ENCODE results near the gene RFFL. TPM values are rescaled to one million over a fixed set of nuclear protein-coding genes. Genes with fewer than 3 reads are reported as not detected.

RFFL gene
- total RNA-seq, 6 experiments from 2014 or later: 12.0 to 18.5 (median 13.6) TPM

- H3K4me1 Mint-ChIP-seq (ENCODE audit: low read depth): peaks cover 31% of the 10 kb centered on the region
- peak overlapping the region; percentile 65 for H3K27ac Mint-ChIP-seq
- peak overlapping the region; percentile 12 for H3K4me3 Mint-ChIP-seq
- TF ChIP-seq, protein P1, sequence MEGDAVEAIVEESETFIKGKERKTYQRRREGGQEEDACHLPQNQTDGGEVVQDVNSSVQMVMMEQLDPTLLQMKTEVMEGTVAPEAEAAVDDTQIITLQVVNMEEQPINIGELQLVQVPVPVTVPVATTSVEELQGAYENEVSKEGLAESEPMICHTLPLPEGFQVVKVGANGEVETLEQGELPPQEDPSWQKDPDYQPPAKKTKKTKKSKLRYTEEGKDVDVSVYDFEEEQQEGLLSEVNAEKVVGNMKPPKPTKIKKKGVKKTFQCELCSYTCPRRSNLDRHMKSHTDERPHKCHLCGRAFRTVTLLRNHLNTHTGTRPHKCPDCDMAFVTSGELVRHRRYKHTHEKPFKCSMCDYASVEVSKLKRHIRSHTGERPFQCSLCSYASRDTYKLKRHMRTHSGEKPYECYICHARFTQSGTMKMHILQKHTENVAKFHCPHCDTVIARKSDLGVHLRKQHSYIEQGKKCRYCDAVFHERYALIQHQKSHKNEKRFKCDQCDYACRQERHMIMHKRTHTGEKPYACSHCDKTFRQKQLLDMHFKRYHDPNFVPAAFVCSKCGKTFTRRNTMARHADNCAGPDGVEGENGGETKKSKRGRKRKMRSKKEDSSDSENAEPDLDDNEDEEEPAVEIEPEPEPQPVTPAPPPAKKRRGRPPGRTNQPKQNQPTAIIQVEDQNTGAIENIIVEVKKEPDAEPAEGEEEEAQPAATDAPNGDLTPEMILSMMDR (IDR thresholded peaks at IDR 0.05): no peak
- peaks cover 2% of the 10 kb centered on the region for H3K27me3 Mint-ChIP-seq (ENCODE audit: insufficient read depth)
- peak; percentile 21 for DNase-seq
- no peaks in the 10 kb centered on the region for H3K36me3 Mint-ChIP-seq (ENCODE audit: low read depth)
- no peaks in the 10 kb centered on the region for H3K9me3 Mint-ChIP-seq
Measured at GRCh38 chr17:35052241-35052610, 11.3 kb downstream of the RFFL start.

- H3K9me3 Mint-ChIP-seq: no peaks in the 10 kb centered on the region
- H3K27ac Mint-ChIP-seq: peak overlapping the region; percentile 65
- H3K4me3 Mint-ChIP-seq: peak overlapping the region; percentile 12
- no peaks in the 10 kb centered on the region for H3K36me3 Mint-ChIP-seq (ENCODE audit: low read depth)
- H3K27me3 Mint-ChIP-seq (ENCODE audit: insufficient read depth): peaks cover 2% of the 10 kb centered on the region; the same call in 1 of the 2 replicates
- no peak for DNase-seq
- H3K4me1 Mint-ChIP-seq (ENCODE audit: low read depth): peaks cover 36% of the 10 kb centered on the region
- TF ChIP-seq, protein P1 (IDR thresholded peaks at IDR 0.05): no peak
Measured at GRCh38 chr17:35051579-35052240, 11.8 kb downstream of the RFFL start.

DNA sequence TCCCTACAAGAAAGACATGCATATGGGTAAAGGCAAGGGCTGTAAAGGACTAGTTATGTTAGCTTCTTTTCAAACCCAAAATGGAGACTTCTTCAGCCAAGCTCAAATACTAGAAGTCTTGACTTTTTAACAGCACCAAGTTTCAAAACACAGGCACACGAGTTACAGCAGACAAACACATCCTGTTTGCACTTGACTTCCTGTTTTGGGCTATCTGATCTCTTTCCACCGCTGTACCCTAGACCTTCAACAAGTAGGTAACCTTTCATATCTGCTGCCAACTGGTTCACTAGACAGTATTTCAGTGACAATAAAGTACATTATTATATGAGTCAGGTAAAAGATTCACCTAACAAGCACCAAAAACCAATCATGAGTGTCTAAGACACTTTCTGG lies 12.3 kb downstream of the RFFL start:
- Mint-ChIP-seq H3K4me3 (no peak overlapping the region), H3K9me3 (no peaks in the 10 kb centered on the region), H3K36me3 (ENCODE audit: low read depth) (no peaks in the 10 kb centered on the region), H3K27ac (peak overlapping the region; percentile 65), H3K4me1 (ENCODE audit: low read depth) (peaks cover 35% of the 10 kb centered on the region), H3K27me3 (ENCODE audit: insufficient read depth) (peaks cover 2% of the 10 kb centered on the region; the same call in 1 of the 2 replicates)
- TF ChIP-seq, protein P1 (IDR thresholded peaks at IDR 0.05): no peak
- DNase-seq: no peak

GRCh38 chr17:35050170-35050569 lies 13.3 kb downstream of the RFFL start:
- DNase-seq: no peak
- no peaks in the 10 kb centered on the region for H3K9me3 Mint-ChIP-seq
- peaks cover 2% of the 10 kb centered on the region; the same call in 1 of the 2 replicates for H3K27me3 Mint-ChIP-seq (ENCODE audit: insufficient read depth)
- no peak overlapping the region for H3K4me3 Mint-ChIP-seq
- H3K27ac Mint-ChIP-seq: no peak overlapping the region
- no peaks in the 10 kb centered on the region for H3K36me3 Mint-ChIP-seq (ENCODE audit: low read depth)
- peaks cover 35% of the 10 kb centered on the region for H3K4me1 Mint-ChIP-seq (ENCODE audit: low read depth)
- TF ChIP-seq, protein P1 (IDR thresholded peaks at IDR 0.05): no peak

DNA sequence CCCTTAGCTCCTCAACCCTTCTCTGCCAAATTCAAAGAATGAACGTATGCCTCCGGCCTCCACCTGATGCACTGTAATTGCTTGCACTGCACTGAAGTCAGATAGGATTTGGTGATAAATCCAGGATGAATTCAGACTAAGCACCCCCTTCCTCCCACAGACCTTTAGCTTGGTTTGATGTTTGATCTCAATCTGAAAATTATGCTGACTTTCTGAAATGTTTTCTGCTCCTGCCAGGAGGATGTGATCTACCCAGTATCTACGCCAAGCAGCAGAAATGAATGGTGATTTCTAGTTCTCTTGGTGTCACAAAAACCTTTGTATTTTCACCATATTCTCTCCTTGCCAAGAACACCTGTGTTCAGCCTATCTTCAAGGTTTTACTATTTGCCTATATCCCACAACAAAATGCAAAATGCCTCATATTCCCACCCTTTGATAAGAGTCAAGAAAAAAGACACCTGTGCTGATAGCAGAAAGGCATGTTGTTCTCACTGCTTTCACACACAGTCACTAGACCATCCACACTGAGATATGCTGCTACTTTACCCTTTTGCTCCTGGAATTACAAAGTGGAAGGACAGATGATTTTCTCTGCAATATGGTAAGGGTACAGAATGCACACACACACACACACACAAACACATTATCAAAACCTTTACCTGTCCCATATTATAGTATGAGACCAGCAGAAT lies 14.7 kb downstream of the RFFL start:
- no peak overlapping the region for H3K27ac Mint-ChIP-seq
- no peak overlapping the region for H3K4me3 Mint-ChIP-seq
- H3K4me1 Mint-ChIP-seq (ENCODE audit: low read depth): peaks cover 35% of the 10 kb centered on the region
- H3K27me3 Mint-ChIP-seq (ENCODE audit: insufficient read depth): peaks cover 2% of the 10 kb centered on the region; the same call in 1 of the 2 replicates
- no peaks in the 10 kb centered on the region for H3K9me3 Mint-ChIP-seq
- DNase-seq: no peak
- TF ChIP-seq, protein P1 (IDR thresholded peaks at IDR 0.05): no peak
- no peaks in the 10 kb centered on the region for H3K36me3 Mint-ChIP-seq (ENCODE audit: low read depth)

Data from HFFc6 (cell line).